Neural cell (in vitro differentiated cells): ENCODE results near the gene TEKT3. TPM values are rescaled to one million over a fixed set of nuclear protein-coding genes. Genes with fewer than 3 reads are reported as not detected.

ENCODE experiments used
- H2AFZ ChIP-seq: fragments of 200-600, 300-800 bp; sonication (generic), shearing (Covaris generic); 2 replicates; pipeline ENCODE4 v1.6.0; 2014; ENCODE audit warnings: low read depth, mild to moderate bottlenecking, antibody characterized with exemption, low read length, moderate library complexity
- H3F3A ChIP-seq: fragments of 200-600 bp; shearing (Covaris generic); 2 replicates; pipeline ENCODE4 v1.6.1; 2016; ENCODE audit warnings: mild to moderate bottlenecking, moderate library complexity, mixed read lengths, antibody characterized with exemption, low read length; ENCODE audit not compliant: insufficient read depth, poor library complexity, severe bottlenecking
- H3K27ac ChIP-seq: fragments of 200-600, 300-800 bp; sonication (generic), shearing (Covaris generic); 2 replicates; pipeline ENCODE4 v1.5.1; 2014; ENCODE audit warnings: mild to moderate bottlenecking, low read length, moderate library complexity
- H3K27me3 ChIP-seq: fragments of 300-800, 200-600 bp; sonication (generic), shearing (Covaris generic); 2 replicates; pipeline ENCODE4 v1.6.0; 2014; ENCODE audit warnings: mild to moderate bottlenecking, low read depth, low read length, moderate library complexity; ENCODE audit not compliant: insufficient read depth
- H3K36me3 ChIP-seq: fragments of 300-800, 200-600 bp; sonication (generic), shearing (Covaris generic); 2 replicates; pipeline ENCODE4 v1.5.1; 2014; ENCODE audit warnings: mild to moderate bottlenecking, antibody characterized with exemption, low read length, moderate library complexity; ENCODE audit not compliant: insufficient read depth
- H3K4me2 ChIP-seq: fragments of 300-800, 200-600 bp; sonication (generic), shearing (Covaris generic); 2 replicates; pipeline ENCODE4 v1.6.0; 2014; ENCODE audit warnings: mild to moderate bottlenecking, low read length
- H3K4me3 ChIP-seq: fragments of 300-800, 200-600 bp; sonication (generic), shearing (Covaris generic); 2 replicates; pipeline ENCODE4 v1.5.1; 2014; ENCODE audit warnings: mild to moderate bottlenecking, low read length, moderate library complexity
- H3K79me2 ChIP-seq: fragments of 200-600 bp; shearing (Covaris generic); replicated peaks from 2 replicates; pipeline ENCODE4 v1.6.0; 2014; ENCODE audit warnings: mild to moderate bottlenecking, low read length, moderate library complexity; ENCODE audit not compliant: insufficient read depth
- H3K9ac ChIP-seq: fragments of 300-800, 200-600 bp; sonication (generic), shearing (Covaris generic); 2 replicates; pipeline ENCODE4 v1.6.1; 2016; ENCODE audit warnings: mild to moderate bottlenecking, low read length, mixed read lengths
- H3K9me2 ChIP-seq: fragments of 200-600 bp; shearing (Covaris generic); 2 replicates; pipeline ENCODE4 v1.6.1; 2016; ENCODE audit warnings: mild to moderate bottlenecking, low read length, mixed read lengths; ENCODE audit not compliant: insufficient read depth
- H3K9me3 ChIP-seq: fragments of 200-600, 300-800 bp; sonication (generic), shearing (Covaris generic); 2 replicates; pipeline ENCODE4 v1.6.1; 2016; ENCODE audit warnings: mild to moderate bottlenecking, mixed run types, low read length, moderate library complexity, mixed read lengths
- H4K20me1 ChIP-seq: fragments of 200-600 bp; shearing (Covaris generic); 2 replicates; pipeline ENCODE4 v1.6.1; 2016; ENCODE audit warnings: mild to moderate bottlenecking, mixed run types; ENCODE audit not compliant: insufficient read depth
- CTCF ChIP-seq: fragments of 450-650 bp; IDR thresholded peaks from 2 replicates; pipeline ENCODE4 v1.5.1; 2014; ENCODE audit warnings: antibody characterized with exemption, mild to moderate bottlenecking, moderate library complexity; ENCODE audit not compliant: poor library complexity, severe bottlenecking
- EP300 ChIP-seq: fragments of 450-650 bp; conservative IDR thresholded peaks from 2 replicates; pipeline ENCODE4 v1.6.1; 2014; ENCODE audit warnings: antibody characterized with exemption, mild to moderate bottlenecking, moderate library complexity; ENCODE audit not compliant: poor library complexity, severe bottlenecking
- EZH2 ChIP-seq: fragments of 200-600, 300-800 bp; shearing (Covaris generic), sonication (generic); IDR thresholded peaks from 2 replicates; pipeline ENCODE4 v1.6.1; 2014; ENCODE audit warnings: antibody characterized with exemption, low read length, borderline replicate concordance, mild to moderate bottlenecking; ENCODE audit not compliant: insufficient read depth, poor library complexity, severe bottlenecking
- MXI1 ChIP-seq: fragments of 450-650 bp; conservative IDR thresholded peaks from 2 replicates; pipeline ENCODE4 v1.6.1; 2014; ENCODE audit warnings: antibody characterized with exemption, mild to moderate bottlenecking; ENCODE audit not compliant: poor library complexity, severe bottlenecking
- POLR2AphosphoS5 ChIP-seq: IDR thresholded peaks from 2 replicates; pipeline ENCODE4 v1.6.1; 2012
- RAD21 ChIP-seq: fragments of 450-650 bp; conservative IDR thresholded peaks from 2 replicates; pipeline ENCODE4 v1.6.1; 2014; ENCODE audit warnings: antibody characterized with exemption, mild to moderate bottlenecking, moderate library complexity
- REST ChIP-seq: IDR thresholded peaks from 2 replicates; pipeline ENCODE4 v1.6.1; 2012; ENCODE audit warnings: borderline replicate concordance
- SMC3 ChIP-seq: fragments of 450-650 bp; conservative IDR thresholded peaks from 2 replicates; pipeline ENCODE4 v1.6.1; 2014; ENCODE audit warnings: antibody characterized with exemption, mild to moderate bottlenecking, moderate library complexity; ENCODE audit not compliant: poor library complexity
- TAF1 ChIP-seq: IDR thresholded peaks from 2 replicates; pipeline ENCODE4 v1.6.1; 2012; ENCODE audit warnings: low read depth
- polyA plus RNA-seq: library from polyadenylated mRNA; depleted of rRNA; stranded (reverse); fragments of >200 nt; gene quantifications from 2 replicates; pipeline ENCODE4 v1.2.3, GENCODE V29; 2014

TEKT3 gene
- polyA plus RNA-seq, 1 donor from 2014 or later = 3.1 TPM

GRCh38 chr17:15380446-15380845 lies 39.0 kb upstream of the TEKT3 start:
- H3K36me3 ChIP-seq = no peaks in the 10 kb centered on the region
- TF ChIP-seq REST (no peak), EP300 (no peak), MXI1 (no peak), RAD21 (no peak), POLR2AphosphoS5 (no peak), TAF1 (no peak), CTCF (no peak), EZH2 (no peak), SMC3 (no peak)
- no peaks in the 10 kb centered on the region for H3K9me3 ChIP-seq
- H3K27ac ChIP-seq = no peak overlapping the region
- H3K27me3 ChIP-seq = no peaks in the 10 kb centered on the region
- no peak overlapping the region for H3K9ac ChIP-seq
- H2AFZ ChIP-seq = no peak overlapping the region
- H3K4me3 ChIP-seq = no peak overlapping the region
- H3K79me2 ChIP-seq = no peaks in the 10 kb centered on the region
- H3F3A ChIP-seq = no peaks in the 10 kb centered on the region
- H3K4me2 ChIP-seq = no peak overlapping the region
- no peaks in the 10 kb centered on the region for H4K20me1 ChIP-seq
- H3K9me2 ChIP-seq = no peaks in the 10 kb centered on the region

- H3K9me3 ChIP-seq = no peaks in the 10 kb centered on the region
- TF ChIP-seq SMC3 (no peak), REST (no peak)
These were observed 38.3 kb upstream of the TEKT3 start for GRCh38 chr17:15379659-15380058.

More at GRCh38 chr17:15379659-15380058, 38.3 kb upstream of the TEKT3 start:
- no peaks in the 10 kb centered on the region for H3K36me3 ChIP-seq
- H3K27ac ChIP-seq = no peak overlapping the region
- H3K9ac ChIP-seq = no peak overlapping the region
- H4K20me1 ChIP-seq = no peaks in the 10 kb centered on the region
- H3F3A ChIP-seq = no peaks in the 10 kb centered on the region
- no peak overlapping the region for H2AFZ ChIP-seq
- H3K79me2 ChIP-seq = no peaks in the 10 kb centered on the region
- H3K27me3 ChIP-seq = no peaks in the 10 kb centered on the region
- no peak overlapping the region for H3K4me2 ChIP-seq
- no peak overlapping the region for H3K4me3 ChIP-seq
- no peaks in the 10 kb centered on the region for H3K9me2 ChIP-seq
